ENCODE results near the gene GPR137B. TPM values are rescaled to one million over a fixed set of nuclear protein-coding genes. Genes with fewer than 3 reads are reported as not detected.
A peak's percentile ranks its signal among the peaks of the same experiment; 100 is the strongest.

GPR137B gene
- total and polyA plus RNA-seq, 9 of the 15 experiments (the other 6 are each of a cell fraction or from before 2014, with no cell fraction given): 0.04 to 1.0 (median 0.62) TPM

- TF ChIP-seq MLLT1 (IDR thresholded peaks at IDR 0.05): no peak
- no peak for TF ChIP-seq ZNF76 (CRISPR knock-in tag; IDR thresholded peaks at IDR 0.05; ENCODE audit: borderline replicate concordance)
- TF ChIP-seq ZFP1 (CRISPR knock-in tag; IDR thresholded peaks at IDR 0.05): no peak
Observed at GRCh38 chr1:236166041-236166440, 23.7 kb downstream of the GPR137B start (continued).

DNA sequence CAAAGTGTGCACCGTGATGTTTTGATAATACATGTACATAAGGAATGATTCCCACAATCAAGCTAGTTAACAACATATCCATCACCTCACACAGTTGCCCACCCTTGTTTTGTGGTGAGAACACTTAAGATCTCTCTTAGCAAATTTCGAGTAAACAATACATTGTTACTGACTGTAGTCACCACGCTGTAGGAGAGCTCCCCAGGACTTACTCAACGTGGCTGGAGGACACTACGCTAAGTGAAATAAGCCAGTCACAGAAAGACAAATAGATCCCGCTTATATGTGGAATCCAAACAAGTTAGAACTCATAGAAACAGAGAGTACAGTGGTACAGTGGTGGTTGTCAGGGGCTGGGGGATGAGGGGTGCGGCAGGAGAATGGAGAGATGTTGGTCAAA is 24.8 kb downstream of the GPR137B start:
- ChIA-PET CTCF (ENCODE audit: low intra/inter-chr PET ratio) (no interaction called here), POLR2A (interaction anchor here (0.6 to 1.0 kb wide), 2 partner anchors 10 to 16 kb away, joined by 3 read pairs; no protein-coding TSS in a partner anchor)
- DNase-seq (ENCODE audit: extremely low read depth in 1 of 4, low spot score in 3 of 4) (no peak), ATAC-seq (peak; percentile 31; the same call in 2 of the 3 replicates), FAIRE-seq (no peak)
- intact Hi-C loops (cut with micrococcal nuclease): no loop called here
- Histone ChIP-seq H3K4me3 (no peak overlapping the region), H3K36me3 (ENCODE audit: control insufficient read depth, insufficient read depth, low read length) (no peaks in the 10 kb centered on the region), H3K9ac (ENCODE audit: insufficient read depth in 1 of 2, low read depth in 2 of 2, low read length in 2 of 2) (no peak overlapping the region), H3K9me3 (replicated peaks; ENCODE audit: control insufficient read depth, insufficient read depth, low read depth, low read length) (no peaks in the 10 kb centered on the region), H2AFZ (ENCODE audit: low read depth, low read length) (no peak overlapping the region), H4K20me1 (replicated peaks; ENCODE audit: control insufficient read depth, insufficient read depth, low read length) (no peaks in the 10 kb centered on the region), H3K79me2 (ENCODE audit: control insufficient read depth, insufficient read depth, low read length) (no peaks in the 10 kb centered on the region), H3K9me1 (ENCODE audit: control insufficient read depth, insufficient read depth, low read length) (no peaks in the 10 kb centered on the region), H3K27me3 (ENCODE audit: control insufficient read depth in 2 of 2, insufficient read depth in 2 of 2, low read length in 2 of 2) (peaks cover 8 to 28% of the 10 kb centered on the region in 2 experiments; a peak in 4 of 5 replicates), H3K4me2 (ENCODE audit: insufficient read depth, low read length) (no peak overlapping the region), H3K4me1 (replicated peaks in 1 of 2; ENCODE audit: control insufficient read depth in 2 of 2, insufficient read depth in 2 of 2, low read length in 2 of 2) (no peaks in the 10 kb centered on the region), H3K27ac (ENCODE audit: extremely low read depth, low read depth, low read length) (no peak overlapping the region)
- 14% methylated on average over 7 of the region's 7 CpGs for WGBS (ENCODE audit: insufficient coverage, low coverage, missing lambda C conversion rate)
- BruUV-seq (replicated peaks): no TSS peak
- in situ Hi-C loops (cut with MboI): no loop called here
- TF ChIP-seq TRIM24 (IDR thresholded peaks at IDR 0.05) (peak in 1 of 2 experiments; percentile 15; a peak in 1 of 4 replicates), HNRNPH1 (optimal IDR thresholded peaks at IDR 0.05; ENCODE audit: low read depth, low read length) (no peak)

Measured in K562 (cell line).